DND-41 (cell line): ENCODE measurements around the gene GALNT12.

Experiments
- ATAC-seq: fragments of 200-7000 bp; cut with Tn5 transposase; 3 replicates; pipeline ENCODE4 v1.9.1; 2021; ENCODE audit warnings: low read depth; ENCODE audit not compliant: insufficient read depth
- DNase-seq: peaks from one replicate; pipeline ENCODE4 v3.0.0-alpha.2; 2020
- H2AFZ ChIP-seq: 2 replicates; pipeline ENCODE4 v1.6.0; 2012; ENCODE audit warnings: low read depth, low read length
- H3K27ac ChIP-seq: 2 replicates; pipeline ENCODE4 v1.5.1; 2012; ENCODE audit warnings: low read length, inconsistent platforms
- H3K27me3 ChIP-seq: fragments of 200-600 bp; sonication (generic); 2 replicates; pipeline ENCODE4 v1.6.0; 2012; ENCODE audit warnings: low read length, mild to moderate bottlenecking, inconsistent platforms; ENCODE audit not compliant: insufficient read depth, poor library complexity
- H3K36me3 ChIP-seq: 2 replicates; pipeline ENCODE4 v1.5.1; 2012; ENCODE audit warnings: low read length, inconsistent platforms; ENCODE audit not compliant: insufficient read depth
- H3K4me1 ChIP-seq: 2 replicates; pipeline ENCODE4 v1.5.1; 2012; ENCODE audit warnings: mild to moderate bottlenecking, low read length; ENCODE audit not compliant: insufficient read depth
- H3K4me2 ChIP-seq: 2 replicates; pipeline ENCODE4 v1.6.0; 2012; ENCODE audit warnings: mild to moderate bottlenecking, moderate library complexity, low read length, inconsistent platforms; ENCODE audit not compliant: insufficient read depth
- H3K4me3 ChIP-seq, 2 experiments: fragments of 200-600 bp in 1 of 2; shearing (Covaris generic) in 1 of 2; 2 replicates each; pipeline ENCODE4 v1.5.1; 2012 to 2016; ENCODE audit warnings: inconsistent platforms in 2 of 2, low read length in 2 of 2, mild to moderate bottlenecking in 2 of 2, low read depth in 1 of 2, moderate library complexity in 1 of 2
- H3K79me2 ChIP-seq: 2 replicates; pipeline ENCODE4 v1.6.0; 2012; ENCODE audit warnings: low read length, inconsistent platforms; ENCODE audit not compliant: insufficient read depth
- H3K9ac ChIP-seq: 2 replicates; pipeline ENCODE4 v1.6.0; 2012; ENCODE audit warnings: low read depth, mild to moderate bottlenecking, inconsistent platforms, low read length, moderate library complexity
- H3K9me3 ChIP-seq: 2 replicates; pipeline ENCODE4 v1.5.1; 2012; ENCODE audit warnings: low read length, moderate library complexity, mild to moderate bottlenecking, inconsistent platforms; ENCODE audit not compliant: insufficient read depth, severe bottlenecking
- H4K20me1 ChIP-seq: 2 replicates; pipeline ENCODE4 v1.6.0; 2012; ENCODE audit warnings: low read length; ENCODE audit not compliant: insufficient read depth
- CTCF ChIP-seq: IDR thresholded peaks from 2 replicates; pipeline ENCODE4 v1.5.1; 2012; ENCODE audit warnings: borderline replicate concordance, low read length, moderate library complexity, mild to moderate bottlenecking; ENCODE audit not compliant: poor library complexity, severe bottlenecking; ENCODE audit errors: extremely low read depth
- EZH2 ChIP-seq: IDR thresholded peaks from 3 replicates; pipeline ENCODE4 v1.6.1; 2012; ENCODE audit warnings: borderline replicate concordance, low read depth, mild to moderate bottlenecking, moderate library complexity, low read length, inconsistent platforms; ENCODE audit not compliant: severe bottlenecking

The GALNT12 gene

DNA sequence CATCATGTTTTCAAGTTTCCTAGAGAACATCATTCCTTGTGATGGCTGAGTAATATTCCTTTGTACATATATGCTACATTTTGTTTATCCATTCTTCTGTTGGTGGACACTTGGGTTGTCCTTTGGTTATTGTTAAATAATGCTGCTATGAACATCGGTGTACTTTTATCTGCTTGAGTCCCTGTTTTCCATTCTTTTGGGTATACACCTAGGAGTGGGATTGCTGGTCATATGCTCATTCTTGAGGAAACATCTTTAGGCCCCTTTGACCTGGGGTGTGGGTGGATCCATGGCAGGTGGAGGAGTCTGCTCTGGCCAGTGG is 25.3 kb downstream of the GALNT12 start:
- ATAC-seq (no peak), DNase-seq (no peak)
- no peak overlapping the region for H3K27ac ChIP-seq
- no peaks in the 10 kb centered on the region for H3K4me1 ChIP-seq
- H3K27me3 ChIP-seq = no peaks in the 10 kb centered on the region
- H2AFZ ChIP-seq = no peak overlapping the region
- no peaks in the 10 kb centered on the region for H3K9me3 ChIP-seq
- H3K79me2 ChIP-seq = no peaks in the 10 kb centered on the region
- no peak overlapping the region for H3K4me3 ChIP-seq
- no peaks in the 10 kb centered on the region for H4K20me1 ChIP-seq
- H3K9ac ChIP-seq = no peak overlapping the region
- H3K36me3 ChIP-seq = no peaks in the 10 kb centered on the region
- TF ChIP-seq CTCF = no peak
- TF ChIP-seq EZH2 = no peak
- H3K4me2 ChIP-seq = no peak overlapping the region

DNA sequence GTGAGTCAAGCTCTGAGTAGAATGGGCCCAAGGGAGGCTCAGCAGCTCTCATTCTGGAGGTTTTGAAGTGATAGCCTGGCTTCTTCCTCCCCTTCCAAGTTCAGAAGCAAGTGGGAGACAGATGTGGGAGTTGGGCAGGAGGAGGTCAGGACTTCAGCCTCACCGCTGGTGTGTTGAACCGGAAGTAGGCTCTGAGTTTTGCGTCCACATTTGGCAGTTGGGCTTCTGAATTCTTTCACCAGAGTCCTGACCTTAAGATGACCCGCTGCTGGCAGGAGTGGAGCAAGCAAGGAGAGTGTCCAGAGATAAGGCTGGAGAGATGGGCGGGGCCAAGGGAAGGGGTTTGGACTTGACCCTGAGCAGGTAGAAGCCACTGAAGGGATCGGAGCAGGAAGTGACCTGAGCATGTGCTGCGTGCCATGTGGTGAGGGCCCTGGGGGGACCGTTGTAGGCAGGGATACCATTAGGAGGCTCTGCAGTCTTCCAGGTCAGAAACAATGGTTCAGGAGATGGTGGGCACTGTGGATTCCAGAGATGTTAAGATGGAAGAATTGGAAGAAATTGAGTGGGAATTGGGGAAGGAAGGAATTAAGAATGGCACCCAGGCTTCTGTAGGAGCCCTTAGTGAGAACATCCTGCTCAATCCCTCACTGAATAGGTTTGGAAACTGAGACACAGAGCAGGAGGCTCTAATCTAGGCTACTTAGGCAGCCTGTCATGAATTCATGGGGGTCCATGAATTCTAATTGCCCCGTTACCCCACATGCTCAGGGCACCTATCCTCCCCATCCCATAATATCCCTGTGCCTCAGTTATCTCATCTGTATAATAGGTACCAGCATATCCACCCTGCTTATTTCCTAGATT is 25.9 kb downstream of the GALNT12 start:
- no peaks in the 10 kb centered on the region for H4K20me1 ChIP-seq
- no peak overlapping the region for H3K4me3 ChIP-seq
- no peak overlapping the region for H3K9ac ChIP-seq
- H3K4me2 ChIP-seq = no peak overlapping the region
- no peaks in the 10 kb centered on the region for H3K79me2 ChIP-seq
- no peaks in the 10 kb centered on the region for H3K4me1 ChIP-seq
- H3K27ac ChIP-seq = no peak overlapping the region
- H3K27me3 ChIP-seq = no peaks in the 10 kb centered on the region
- no peaks in the 10 kb centered on the region for H3K36me3 ChIP-seq
- H2AFZ ChIP-seq = no peak overlapping the region
- ATAC-seq (no peak), DNase-seq (no peak)
- no peak for TF ChIP-seq EZH2
- no peak for TF ChIP-seq CTCF
- no peaks in the 10 kb centered on the region for H3K9me3 ChIP-seq

DNA sequence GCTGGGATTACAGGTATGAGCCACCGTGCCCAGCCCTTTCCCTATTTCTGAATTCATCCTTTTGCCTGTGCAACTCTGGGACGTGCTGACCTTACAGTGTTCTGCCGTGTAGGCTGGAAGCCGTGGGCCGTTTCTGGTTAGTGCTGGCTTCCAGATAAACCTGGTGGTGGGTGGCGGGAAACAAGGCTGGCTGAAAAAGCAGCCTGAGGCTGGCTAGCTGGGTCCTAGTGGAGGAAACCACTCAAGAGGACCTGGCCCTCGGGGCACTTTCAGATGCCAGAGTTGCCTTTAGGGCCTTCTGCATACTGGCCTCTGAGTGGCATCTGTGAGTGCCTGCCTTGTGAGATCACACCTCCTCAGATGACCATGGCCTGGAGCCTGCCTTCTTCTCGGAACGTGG is 26.9 kb downstream of the GALNT12 start:
- no peaks in the 10 kb centered on the region for H4K20me1 ChIP-seq
- H3K27me3 ChIP-seq = no peaks in the 10 kb centered on the region
- no peak overlapping the region for H3K4me2 ChIP-seq
- H3K4me3 ChIP-seq = no peak overlapping the region
- H3K9ac ChIP-seq = no peak overlapping the region
- no peaks in the 10 kb centered on the region for H3K36me3 ChIP-seq
- no peak overlapping the region for H3K27ac ChIP-seq
- no peaks in the 10 kb centered on the region for H3K4me1 ChIP-seq
- no peak for DNase-seq
- H3K9me3 ChIP-seq = no peaks in the 10 kb centered on the region
- H2AFZ ChIP-seq = no peak overlapping the region
- no peak for ATAC-seq
- TF ChIP-seq EZH2 (no peak), CTCF (no peak)
- no peaks in the 10 kb centered on the region for H3K79me2 ChIP-seq

DNA sequence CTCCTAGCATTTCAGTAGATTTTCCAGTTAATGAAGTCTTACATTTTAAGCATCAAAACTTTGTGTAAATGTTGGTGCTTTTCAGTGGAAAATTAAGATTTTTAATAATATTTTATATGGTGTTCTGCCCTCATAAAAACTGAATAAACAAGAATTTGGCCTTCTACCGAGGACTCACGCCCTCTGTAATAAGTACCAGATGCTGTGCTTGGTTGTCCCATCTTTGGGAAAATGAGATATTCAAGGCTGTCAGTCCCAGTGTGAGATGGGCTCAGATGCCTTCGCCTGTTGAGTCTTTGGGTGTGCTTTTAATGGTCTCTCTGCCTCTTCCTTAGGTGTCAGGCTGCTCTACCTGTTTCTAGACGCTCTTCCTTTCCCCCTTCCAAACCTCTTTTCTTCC is 28.7 kb downstream of the GALNT12 start:
- DNase-seq (no peak), ATAC-seq (no peak)
- no peak overlapping the region for H2AFZ ChIP-seq
- H3K27ac ChIP-seq = no peak overlapping the region
- no peaks in the 10 kb centered on the region for H3K27me3 ChIP-seq
- H3K36me3 ChIP-seq = no peaks in the 10 kb centered on the region
- H3K4me1 ChIP-seq = no peaks in the 10 kb centered on the region
- H3K9me3 ChIP-seq = no peaks in the 10 kb centered on the region
- no peaks in the 10 kb centered on the region for H3K79me2 ChIP-seq
- no peaks in the 10 kb centered on the region for H4K20me1 ChIP-seq
- H3K9ac ChIP-seq = no peak overlapping the region
- no peak overlapping the region for H3K4me2 ChIP-seq
- no peak for TF ChIP-seq CTCF
- TF ChIP-seq EZH2 = no peak
- no peak overlapping the region for H3K4me3 ChIP-seq
